Fibroblast of lung (primary cell): Measurements from ENCODE around the gene CFAP74. TPM values are rescaled to one million over a fixed set of nuclear protein-coding genes. Genes with fewer than 3 reads are reported as not detected.

Experiments used
- DNase-seq, 2 donors: peaks; one replicate each; pipeline versions ENCODE4 v3.0.0 to v3.0.0-alpha.2; 2010; ENCODE audit warnings: low read depth in 2 of 2
- H2AFZ ChIP-seq: 2 replicates; pipeline ENCODE4 v1.5.1; 2012; ENCODE audit warnings: low read length, control low read depth, inconsistent platforms
- H3K27ac ChIP-seq: 2 replicates; pipeline ENCODE4 v1.5.1; 2011; ENCODE audit warnings: low read length, control low read depth; ENCODE audit not compliant: insufficient read depth
- H3K27me3 ChIP-seq: 2 replicates; pipeline ENCODE4 v1.5.1; 2011; ENCODE audit warnings: mild to moderate bottlenecking, low read length; ENCODE audit not compliant: control insufficient read depth, insufficient read depth
- H3K36me3 ChIP-seq: 2 replicates; pipeline ENCODE4 v1.5.1; 2011; ENCODE audit warnings: low read length; ENCODE audit not compliant: control insufficient read depth, insufficient read depth
- H3K4me1 ChIP-seq: 2 replicates; pipeline ENCODE4 v1.5.1; 2011; ENCODE audit warnings: low read length; ENCODE audit not compliant: control insufficient read depth, insufficient read depth; ENCODE audit errors: extremely low read depth
- H3K4me2 ChIP-seq: 2 replicates; pipeline ENCODE4 v1.5.1; 2011; ENCODE audit warnings: low read length, control low read depth; ENCODE audit not compliant: insufficient read depth; ENCODE audit errors: extremely low read depth
- H3K4me3 ChIP-seq, 4 experiments: fragments of 200-600 bp in 1 of 4; sonication (generic) in 1 of 4; replicated peaks in 1 of 4; 2 replicates each; pipeline ENCODE4 v1.5.1; 2011 to 2016; ENCODE audit warnings: low read length in 4 of 4, low read depth in 3 of 4, mild to moderate bottlenecking in 3 of 4, control low read depth in 2 of 4, inconsistent platforms in 1 of 4, mixed read lengths in 1 of 4; ENCODE audit not compliant: insufficient read depth in 1 of 4; ENCODE audit errors: control extremely low read depth in 1 of 4
- H3K79me2 ChIP-seq: 2 replicates; pipeline ENCODE4 v1.5.1; 2012; ENCODE audit warnings: mild to moderate bottlenecking, low read length, inconsistent platforms; ENCODE audit not compliant: control insufficient read depth, insufficient read depth
- H3K9ac ChIP-seq: 2 replicates; pipeline ENCODE4 v1.5.1; 2011; ENCODE audit warnings: mild to moderate bottlenecking, low read length, control low read depth; ENCODE audit not compliant: insufficient read depth
- H3K9me3 ChIP-seq: 2 replicates; pipeline ENCODE4 v1.5.1; 2012; ENCODE audit warnings: low read depth, low read length; ENCODE audit not compliant: control insufficient read depth, insufficient read depth
- H4K20me1 ChIP-seq: 2 replicates; pipeline ENCODE4 v1.5.1; 2011; ENCODE audit warnings: low read length; ENCODE audit not compliant: control insufficient read depth, insufficient read depth; ENCODE audit errors: extremely low read depth
- EZH2 ChIP-seq: IDR thresholded peaks from 2 replicates; pipeline ENCODE4 v1.5.1; 2012; ENCODE audit warnings: low read length, control low read depth, mild to moderate bottlenecking; ENCODE audit errors: missing control alignments
- polyA plus RNA-seq, 2 donors: library from polyadenylated mRNA; depleted of rRNA in 1 of 2; stranded (reverse) in 1 of 2; unstranded in 1 of 2; fragments of >200 nt; gene quantifications; 2 replicates each; pipeline ENCODE4 v1.2.1, GENCODE V29; 2011 to 2012; ENCODE audit warnings: missing spikeins in 1 of 2
- total RNA-seq: library from RNA; depleted of rRNA; stranded (reverse); fragments of >200 nt; gene quantifications from 2 replicates; pipeline ENCODE4 v1.2.1, GENCODE V29; 2014
- TF ChIP-seq, protein P1 (sequence below), 2 donors: IDR thresholded peaks in 1 of 2; conservative IDR thresholded peaks in 1 of 2; 1 replicate in 1 of 2; 2 replicates in 1 of 2; pipeline ENCODE4 v1.5.1; 2011 to 2012; ENCODE audit warnings: low read length in 2 of 2, control low read depth in 1 of 2, inconsistent platforms in 1 of 2, low read depth in 1 of 2, mild to moderate bottlenecking in 1 of 2

CFAP74 gene
- total and polyA plus RNA-seq, 2 donors (not counting 1 experiment from before 2014, with no cell fraction given) = not detected

- H3K27me3 ChIP-seq = peaks cover 27% of the 10 kb centered on the region
- H3K4me1 ChIP-seq = no peaks in the 10 kb centered on the region
- no peak overlapping the region for H2AFZ ChIP-seq
- H4K20me1 ChIP-seq = no peaks in the 10 kb centered on the region
- no peak overlapping the region for H3K4me2 ChIP-seq
- no peaks in the 10 kb centered on the region for H3K79me2 ChIP-seq
- no peak for TF ChIP-seq EZH2
- TF ChIP-seq, protein P1, sequence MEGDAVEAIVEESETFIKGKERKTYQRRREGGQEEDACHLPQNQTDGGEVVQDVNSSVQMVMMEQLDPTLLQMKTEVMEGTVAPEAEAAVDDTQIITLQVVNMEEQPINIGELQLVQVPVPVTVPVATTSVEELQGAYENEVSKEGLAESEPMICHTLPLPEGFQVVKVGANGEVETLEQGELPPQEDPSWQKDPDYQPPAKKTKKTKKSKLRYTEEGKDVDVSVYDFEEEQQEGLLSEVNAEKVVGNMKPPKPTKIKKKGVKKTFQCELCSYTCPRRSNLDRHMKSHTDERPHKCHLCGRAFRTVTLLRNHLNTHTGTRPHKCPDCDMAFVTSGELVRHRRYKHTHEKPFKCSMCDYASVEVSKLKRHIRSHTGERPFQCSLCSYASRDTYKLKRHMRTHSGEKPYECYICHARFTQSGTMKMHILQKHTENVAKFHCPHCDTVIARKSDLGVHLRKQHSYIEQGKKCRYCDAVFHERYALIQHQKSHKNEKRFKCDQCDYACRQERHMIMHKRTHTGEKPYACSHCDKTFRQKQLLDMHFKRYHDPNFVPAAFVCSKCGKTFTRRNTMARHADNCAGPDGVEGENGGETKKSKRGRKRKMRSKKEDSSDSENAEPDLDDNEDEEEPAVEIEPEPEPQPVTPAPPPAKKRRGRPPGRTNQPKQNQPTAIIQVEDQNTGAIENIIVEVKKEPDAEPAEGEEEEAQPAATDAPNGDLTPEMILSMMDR (conservative IDR thresholded peaks at IDR 0.05 in 1 of 2, IDR thresholded peaks at IDR 0.05 in 1 of 2; ENCODE audit: low read depth in 1 of 2, low read length in 2 of 2) = no peak
- H3K4me3 ChIP-seq = no peak overlapping the region
- H3K27ac ChIP-seq = no peak overlapping the region
- no peaks in the 10 kb centered on the region for H3K36me3 ChIP-seq
- no peak overlapping the region for H3K9ac ChIP-seq
- no peak for DNase-seq
- H3K9me3 ChIP-seq = no peaks in the 10 kb centered on the region
These were observed 44.5 kb upstream of the CFAP74 start for GRCh38 chr1:2047749-2048729.

DNA sequence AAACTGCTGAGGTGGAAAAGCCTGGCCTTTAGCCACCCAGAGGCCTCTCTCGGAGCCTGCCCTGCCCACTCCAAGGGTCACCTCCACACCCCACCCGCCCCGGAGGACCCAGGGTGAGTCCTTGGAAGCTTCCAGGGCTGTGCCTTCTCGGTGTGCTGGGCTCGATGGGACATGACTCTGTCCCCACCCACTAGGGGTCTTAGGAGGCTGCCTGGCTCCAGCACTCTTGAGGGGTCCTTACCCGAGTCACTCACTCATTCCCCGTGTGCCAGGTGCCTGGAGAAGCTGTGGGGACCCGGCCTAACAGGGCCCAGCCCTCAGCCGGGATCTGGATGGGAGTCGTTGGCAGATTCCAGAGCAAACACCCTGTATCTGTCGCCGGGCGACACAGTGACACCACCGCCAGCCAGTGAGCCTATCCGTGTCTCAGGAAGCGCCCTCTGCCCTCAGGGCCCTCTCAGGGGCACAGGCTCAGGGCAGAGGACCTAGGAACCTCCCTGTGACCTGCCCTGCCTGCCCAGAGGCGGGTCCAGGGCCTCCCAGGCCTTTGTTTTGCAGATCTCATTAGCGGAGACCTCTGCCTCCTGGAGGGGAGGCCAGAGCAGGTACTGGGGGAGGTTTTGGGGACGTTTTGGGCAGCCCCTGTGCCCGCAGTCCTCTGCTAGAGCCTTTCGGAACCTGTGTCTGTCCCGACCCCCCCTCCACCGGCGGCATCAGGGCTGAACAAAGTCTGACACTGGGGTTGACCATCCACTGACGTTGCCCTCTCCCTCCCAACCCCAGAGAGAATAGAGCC lies 43.6 kb upstream of the CFAP74 start:
- no peak overlapping the region for H3K4me3 ChIP-seq
- no peaks in the 10 kb centered on the region for H3K9me3 ChIP-seq
- H3K27ac ChIP-seq = no peak overlapping the region
- no peaks in the 10 kb centered on the region for H3K4me1 ChIP-seq
- no peak overlapping the region for H2AFZ ChIP-seq
- H3K36me3 ChIP-seq = no peaks in the 10 kb centered on the region
- H3K79me2 ChIP-seq = no peaks in the 10 kb centered on the region
- TF ChIP-seq, protein P1 (conservative IDR thresholded peaks at IDR 0.05 in 1 of 2, IDR thresholded peaks at IDR 0.05 in 1 of 2; ENCODE audit: low read depth in 1 of 2, low read length in 2 of 2) = no peak
- no peak for TF ChIP-seq EZH2
- DNase-seq = no peak
- H4K20me1 ChIP-seq = no peaks in the 10 kb centered on the region
- no peak overlapping the region for H3K4me2 ChIP-seq
- peaks cover 23% of the 10 kb centered on the region for H3K27me3 ChIP-seq
- H3K9ac ChIP-seq = no peak overlapping the region
